ENCODE measurements around the gene KLK2.

Gene KLK2

GRCh38 chr19:50850738-50851137 is 22.5 kb upstream of the KLK2 start:
- no peak for DNase-seq (ENCODE audit: low read depth)

- no peak for DNase-seq (ENCODE audit: low read depth)
Observed at GRCh38 chr19:50851620-50852019, 21.6 kb upstream of the KLK2 start.

GRCh38 chr19:50854636-50855410 is 18.4 kb upstream of the KLK2 start, which contains the start of gene KLK3:
TSS of gene KLK3 (plus strand) at chr19:50854915. CDS start at chr19:50854956, 41 bp downstream.
- no peak for DNase-seq (ENCODE audit: low read depth)

GRCh38 chr19:50857366-50857765 is 15.9 kb upstream of the KLK2 start:
- no peak for DNase-seq (ENCODE audit: low read depth)

GRCh38 chr19:50858886-50859285 is 14.4 kb upstream of the KLK2 start:
- DNase-seq (ENCODE audit: low read depth): no peak

- no peak for DNase-seq (ENCODE audit: low read depth)
Observed at GRCh38 chr19:50859849-50860248, 13.4 kb upstream of the KLK2 start.

- DNase-seq (ENCODE audit: low read depth): no peak
Observed at GRCh38 chr19:50861010-50861409, 12.2 kb upstream of the KLK2 start.

GRCh38 chr19:50861496-50862286 is 11.5 kb upstream of the KLK2 start:
- no peak for DNase-seq (ENCODE audit: low read depth)

- DNase-seq (ENCODE audit: low read depth): no peak
Observed at GRCh38 chr19:50869479-50869878, 3.8 kb upstream of the KLK2 start.

- DNase-seq (ENCODE audit: low read depth): no peak
Observed at GRCh38 chr19:50870417-50871089, 2.7 kb upstream of the KLK2 start.

- no peak for DNase-seq (ENCODE audit: low read depth)
Observed at GRCh38 chr19:50874211-50874610, 972 bp downstream of the KLK2 start.

- DNase-seq (ENCODE audit: low read depth): no peak
Observed at GRCh38 chr19:50875795-50876422, 2.7 kb downstream of the KLK2 start.

- DNase-seq (ENCODE audit: low read depth): no peak
Observed at GRCh38 chr19:50876456-50876855, 3.2 kb downstream of the KLK2 start.

GRCh38 chr19:50877338-50877737 is 4.1 kb downstream of the KLK2 start:
- no peak for DNase-seq (ENCODE audit: low read depth)

- no peak for DNase-seq (ENCODE audit: low read depth)
Observed at GRCh38 chr19:50878851-50879250, 5.6 kb downstream of the KLK2 start.

- DNase-seq (ENCODE audit: low read depth): no peak
Observed at GRCh38 chr19:50880241-50880640, 7.0 kb downstream of the KLK2 start.

- DNase-seq (ENCODE audit: low read depth): no peak
Observed at GRCh38 chr19:50882188-50882587, 8.9 kb downstream of the KLK2 start.

- DNase-seq (ENCODE audit: low read depth): no peak
Observed at GRCh38 chr19:50889638-50890037, 16.4 kb downstream of the KLK2 start.

- DNase-seq (ENCODE audit: low read depth): no peak
Observed at GRCh38 chr19:50890422-50891252, 17.4 kb downstream of the KLK2 start.

- DNase-seq (ENCODE audit: low read depth): no peak
Observed at GRCh38 chr19:50891253-50891625, 18.0 kb downstream of the KLK2 start.

- no peak for DNase-seq (ENCODE audit: low read depth)
Observed at GRCh38 chr19:50893047-50893736, 20.0 kb downstream of the KLK2 start.
